Measurements from ENCODE around the gene SH3RF2.

SH3RF2 gene

DNA sequence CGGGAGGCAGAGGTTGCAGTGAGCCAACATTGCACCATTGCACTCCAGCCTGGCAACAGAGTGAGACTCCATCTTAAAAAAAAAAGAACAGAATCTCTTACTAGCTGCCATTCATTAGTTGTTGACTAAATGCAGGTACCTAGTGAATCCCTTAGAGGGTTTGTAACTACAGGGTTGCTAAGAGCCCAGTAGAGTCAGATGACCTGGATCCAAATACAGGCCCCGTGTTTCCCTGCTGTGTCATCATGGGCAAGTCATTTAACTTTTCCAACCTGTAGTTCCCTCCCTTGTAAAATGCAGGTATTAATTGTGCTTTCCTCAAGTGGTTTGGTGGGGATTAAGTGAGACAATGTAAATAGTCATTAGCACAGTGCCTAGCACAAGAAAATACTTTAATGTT lies 136.2 kb downstream of the SH3RF2 start:
- no peak overlapping the region for H3K27ac ChIP-seq
- DNase-seq, result no peak

DNA sequence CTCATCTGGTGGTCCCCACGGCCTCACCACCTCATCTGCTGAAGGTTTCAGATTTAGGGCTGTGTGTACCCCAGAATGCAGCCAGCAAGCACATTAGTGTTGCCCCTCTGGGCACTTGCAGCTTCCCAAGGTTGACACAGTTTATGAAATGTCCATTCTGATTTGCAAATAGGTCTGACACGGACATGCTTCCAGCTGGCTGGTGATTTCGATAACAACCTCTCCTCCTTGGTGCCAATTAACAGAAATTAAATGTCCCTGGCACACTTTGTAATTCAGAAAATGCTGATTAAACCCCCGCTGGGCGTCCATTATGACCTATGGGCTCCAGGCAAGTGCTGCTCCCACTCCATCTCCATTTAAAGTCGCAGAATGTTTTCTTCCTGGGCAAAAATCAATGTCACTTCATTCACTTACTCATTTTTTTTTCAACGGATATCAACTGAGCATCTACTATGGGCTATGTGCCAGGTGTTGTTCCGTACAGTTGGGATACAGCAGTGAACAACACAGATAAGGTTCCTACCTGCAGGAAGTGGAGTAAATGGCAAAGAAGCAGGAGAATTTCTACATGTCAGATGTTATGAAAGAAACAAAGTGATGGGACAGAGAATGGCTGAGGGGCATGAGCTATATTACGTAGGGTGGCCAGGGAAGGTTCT lies 137.0 kb downstream of the SH3RF2 start:
- Histone ChIP-seq H3K4me3 (no peak overlapping the region), H3K36me3 (no peaks in the 10 kb centered on the region), H3K27ac (no peak overlapping the region), H3K4me1 (peaks cover 0 to 21% (median 7%) of the 10 kb centered on the region in 4 donors), H3K9me3 (no peaks in the 10 kb centered on the region), H3K27me3 (no peaks in the 10 kb centered on the region)
- no peak for DNase-seq
- intact Hi-C loops (cut with DNase I; ENCODE audit: low total_unique reads), result no loop called here
- TF ChIP-seq, protein P1, sequence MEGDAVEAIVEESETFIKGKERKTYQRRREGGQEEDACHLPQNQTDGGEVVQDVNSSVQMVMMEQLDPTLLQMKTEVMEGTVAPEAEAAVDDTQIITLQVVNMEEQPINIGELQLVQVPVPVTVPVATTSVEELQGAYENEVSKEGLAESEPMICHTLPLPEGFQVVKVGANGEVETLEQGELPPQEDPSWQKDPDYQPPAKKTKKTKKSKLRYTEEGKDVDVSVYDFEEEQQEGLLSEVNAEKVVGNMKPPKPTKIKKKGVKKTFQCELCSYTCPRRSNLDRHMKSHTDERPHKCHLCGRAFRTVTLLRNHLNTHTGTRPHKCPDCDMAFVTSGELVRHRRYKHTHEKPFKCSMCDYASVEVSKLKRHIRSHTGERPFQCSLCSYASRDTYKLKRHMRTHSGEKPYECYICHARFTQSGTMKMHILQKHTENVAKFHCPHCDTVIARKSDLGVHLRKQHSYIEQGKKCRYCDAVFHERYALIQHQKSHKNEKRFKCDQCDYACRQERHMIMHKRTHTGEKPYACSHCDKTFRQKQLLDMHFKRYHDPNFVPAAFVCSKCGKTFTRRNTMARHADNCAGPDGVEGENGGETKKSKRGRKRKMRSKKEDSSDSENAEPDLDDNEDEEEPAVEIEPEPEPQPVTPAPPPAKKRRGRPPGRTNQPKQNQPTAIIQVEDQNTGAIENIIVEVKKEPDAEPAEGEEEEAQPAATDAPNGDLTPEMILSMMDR (IDR thresholded peaks at IDR 0.05), result no peak

More for the DNA sequence above, 136.2 kb downstream of the SH3RF2 start:
- Histone ChIP-seq H3K27me3 (no peaks in the 10 kb centered on the region), H3K4me1 (peaks cover 0 to 21% (median 7%) of the 10 kb centered on the region in 4 donors), H3K36me3 (no peaks in the 10 kb centered on the region), H3K9me3 (no peaks in the 10 kb centered on the region), H3K4me3 (no peak overlapping the region)
- intact Hi-C loops (cut with DNase I; ENCODE audit: low total_unique reads), result no loop called here
- TF ChIP-seq, protein P1 (IDR thresholded peaks at IDR 0.05), result no peak

DNA sequence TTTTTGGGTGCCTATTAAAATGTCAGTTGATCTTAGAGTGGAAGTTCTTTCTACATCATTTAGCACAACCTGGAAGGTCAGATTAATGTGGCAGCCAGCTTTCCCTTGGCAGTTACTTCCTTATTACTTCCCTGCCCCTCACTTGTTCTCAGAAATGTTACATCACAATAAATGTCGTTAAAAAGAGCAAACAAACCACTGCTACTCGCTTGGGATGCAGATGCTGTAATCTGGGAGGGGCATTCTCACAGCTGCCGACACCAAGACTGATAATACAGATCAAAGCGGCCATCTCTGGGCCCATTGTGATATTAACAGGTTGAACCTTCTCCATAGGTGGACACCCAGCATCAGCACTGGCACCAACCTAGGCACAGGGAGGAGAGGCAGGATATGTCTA lies 139.7 kb downstream of the SH3RF2 start:
- Histone ChIP-seq H3K27ac (no peak overlapping the region), H3K4me3 (no peak overlapping the region), H3K36me3 (no peaks in the 10 kb centered on the region), H3K9me3 (no peaks in the 10 kb centered on the region), H3K4me1 (peaks cover 0 to 14% (median 7%) of the 10 kb centered on the region in 4 donors), H3K27me3 (no peaks in the 10 kb centered on the region)
- intact Hi-C loops (cut with DNase I; ENCODE audit: low total_unique reads), result no loop called here
- no peak for DNase-seq
- TF ChIP-seq, protein P1 (IDR thresholded peaks at IDR 0.05), result no peak

DNA sequence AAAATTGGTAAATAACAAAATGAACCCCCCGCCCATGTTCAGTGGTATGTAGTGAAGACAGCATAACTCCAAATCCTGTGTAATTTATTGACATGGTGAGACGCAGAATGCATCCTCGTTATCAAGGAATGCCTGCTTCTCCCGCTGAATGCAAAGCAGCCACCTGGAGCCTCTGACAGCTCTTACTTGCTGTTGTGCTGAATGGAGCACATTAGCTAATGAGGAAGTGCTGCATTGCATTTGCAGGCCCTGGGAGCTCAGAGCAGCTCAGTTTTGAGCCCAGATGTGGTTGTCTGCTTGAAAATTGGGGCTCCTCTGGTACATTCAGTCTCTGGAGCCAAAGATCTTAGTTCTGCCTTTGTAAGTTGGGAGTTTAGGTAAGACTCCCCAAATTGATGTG lies 140.1 kb downstream of the SH3RF2 start:
- peaks cover 0 to 11% (median 5%) of the 10 kb centered on the region in 4 donors for H3K4me1 ChIP-seq
- TF ChIP-seq, protein P1 (IDR thresholded peaks at IDR 0.05), result no peak
- no peaks in the 10 kb centered on the region for H3K9me3 ChIP-seq
- no peaks in the 10 kb centered on the region for H3K27me3 ChIP-seq
- H3K27ac ChIP-seq, result no peak overlapping the region
- H3K36me3 ChIP-seq, result no peaks in the 10 kb centered on the region
- DNase-seq, result no peak
- no peak overlapping the region for H3K4me3 ChIP-seq
- intact Hi-C loops (cut with DNase I; ENCODE audit: low total_unique reads), result no loop called here

DNA sequence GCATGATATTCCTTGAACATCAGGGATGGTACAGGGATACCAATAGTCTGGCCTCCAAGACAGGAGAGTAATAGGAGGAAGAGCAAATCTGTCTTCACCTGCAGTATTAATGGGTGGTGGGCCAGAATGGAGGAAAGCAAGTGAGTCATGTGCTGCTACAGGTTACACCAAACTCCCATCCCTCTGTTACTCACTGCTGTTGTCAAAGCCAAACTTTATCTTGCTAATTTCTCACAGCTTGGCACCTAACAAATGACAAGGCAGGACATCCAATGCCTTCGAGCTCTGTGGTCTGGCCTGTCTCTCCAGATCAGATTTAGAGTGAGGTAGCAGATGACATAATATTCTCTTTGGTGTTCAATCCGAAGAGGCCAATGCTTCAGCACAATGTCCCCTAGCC lies 142.2 kb downstream of the SH3RF2 start:
- Histone ChIP-seq H3K4me1 (peaks cover 0 to 7% (median 0%) of the 10 kb centered on the region in 4 donors), H3K9me3 (no peaks in the 10 kb centered on the region), H3K27me3 (no peaks in the 10 kb centered on the region), H3K27ac (no peak overlapping the region), H3K36me3 (no peaks in the 10 kb centered on the region), H3K4me3 (no peak overlapping the region)
- no peak for DNase-seq
- intact Hi-C loops (cut with DNase I; ENCODE audit: low total_unique reads), result no loop called here
- TF ChIP-seq, protein P1 (IDR thresholded peaks at IDR 0.05), result no peak
